Panc1 (cell line): ENCODE results near the gene API5.

Experiments
- CTCF ChIP-seq: fragments of 450-650 bp; IDR thresholded peaks from 2 replicates; pipeline ENCODE4 v1.5.1; 2017; ENCODE audit warnings: mild to moderate bottlenecking
- POLR2AphosphoS5 ChIP-seq: IDR thresholded peaks from 2 replicates; pipeline ENCODE4 v1.6.1; 2012; ENCODE audit warnings: mild to moderate bottlenecking, low read depth, low read length, moderate library complexity
- REST ChIP-seq, 2 experiments: IDR thresholded peaks; 2 replicates each; pipeline ENCODE4 v1.6.1; 2011 to 2012; ENCODE audit warnings: low read depth in 2 of 2, control low read depth in 1 of 2, low read length in 1 of 2, mild to moderate bottlenecking in 1 of 2, moderate library complexity in 1 of 2; ENCODE audit not compliant: insufficient read depth in 1 of 2
- SIN3A ChIP-seq: IDR thresholded peaks from 2 replicates; pipeline ENCODE4 v1.6.1; 2012; ENCODE audit warnings: low read depth, mild to moderate bottlenecking, low read length, moderate library complexity, borderline replicate concordance; ENCODE audit not compliant: insufficient read depth
- TCF7L2 ChIP-seq: IDR thresholded peaks from 2 replicates; pipeline ENCODE4 v1.6.1; 2011; ENCODE audit warnings: mild to moderate bottlenecking, low read depth, low read length, inconsistent platforms

- TF ChIP-seq CTCF (no peak), POLR2AphosphoS5 (no peak), REST (IDR thresholded peaks at IDR 0.05; ENCODE audit: insufficient read depth in 1 of 2, low read depth in 2 of 2, low read length in 1 of 2) (no peak), SIN3A (no peak), TCF7L2 (no peak)
These were observed 13.4 kb upstream of the API5 start for GRCh38 chr11:43298397-43298796.
